ENCODE results near the gene HDAC7.
A peak's percentile ranks its signal among the peaks of the same experiment; 100 is the strongest.

Gene HDAC7

GRCh38 chr12:47791351-47791746, 28.4 kb downstream of the HDAC7 start:
- Mint-ChIP-seq H3K27ac (no peak overlapping the region), H3K36me3 (ENCODE audit: low read depth) (peaks cover 54% of the 10 kb centered on the region)

DNA sequence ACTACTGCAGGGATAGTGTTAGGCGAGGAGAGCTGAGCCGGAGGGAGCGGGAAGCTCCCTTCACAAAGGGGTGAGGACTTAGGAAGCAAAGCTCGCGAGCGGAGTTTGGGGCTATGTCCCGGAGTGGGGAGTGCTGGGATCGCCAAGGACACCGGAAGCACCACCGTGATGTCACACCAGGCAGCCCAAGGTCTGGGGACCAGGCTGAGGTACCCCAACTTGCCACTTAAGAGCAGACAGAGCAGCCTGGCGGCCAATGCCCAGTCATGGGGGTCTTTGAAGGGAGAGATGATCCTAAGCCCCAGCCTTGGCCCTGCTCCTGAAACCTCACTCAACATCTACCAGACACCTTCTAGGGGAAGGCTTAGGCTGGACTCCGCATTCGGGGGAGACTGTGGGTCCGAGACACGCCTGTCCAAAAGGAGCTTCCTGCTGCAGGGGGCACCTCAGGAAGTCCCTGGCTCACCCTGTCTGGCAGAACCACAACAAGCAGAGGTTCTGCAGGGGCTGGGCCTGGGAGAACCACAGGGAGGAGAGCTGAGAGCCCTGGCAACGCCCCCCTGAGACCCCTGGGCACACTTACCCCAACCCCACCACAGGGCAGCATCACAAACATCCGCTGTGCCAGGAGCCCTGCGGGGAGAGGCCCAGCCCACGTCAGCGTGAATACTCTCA, 28.9 kb downstream of the HDAC7 start:
- Mint-ChIP-seq H3K27ac (no peak overlapping the region), H3K4me1 (ENCODE audit: low read depth) (peaks cover 10% of the 10 kb centered on the region), H3K9me3 (no peaks in the 10 kb centered on the region), H3K4me3 (no peak overlapping the region), H3K27me3 (ENCODE audit: low read depth) (no peaks in the 10 kb centered on the region), H3K36me3 (ENCODE audit: low read depth) (peaks cover 56% of the 10 kb centered on the region)

More at GRCh38 chr12:47791351-47791746, 28.4 kb downstream of the HDAC7 start:
- peaks cover 10% of the 10 kb centered on the region for H3K4me1 Mint-ChIP-seq (ENCODE audit: low read depth)
- H3K4me3 Mint-ChIP-seq, result no peak overlapping the region
- no peaks in the 10 kb centered on the region for H3K9me3 Mint-ChIP-seq
- no peaks in the 10 kb centered on the region for H3K27me3 Mint-ChIP-seq (ENCODE audit: low read depth)

DNA sequence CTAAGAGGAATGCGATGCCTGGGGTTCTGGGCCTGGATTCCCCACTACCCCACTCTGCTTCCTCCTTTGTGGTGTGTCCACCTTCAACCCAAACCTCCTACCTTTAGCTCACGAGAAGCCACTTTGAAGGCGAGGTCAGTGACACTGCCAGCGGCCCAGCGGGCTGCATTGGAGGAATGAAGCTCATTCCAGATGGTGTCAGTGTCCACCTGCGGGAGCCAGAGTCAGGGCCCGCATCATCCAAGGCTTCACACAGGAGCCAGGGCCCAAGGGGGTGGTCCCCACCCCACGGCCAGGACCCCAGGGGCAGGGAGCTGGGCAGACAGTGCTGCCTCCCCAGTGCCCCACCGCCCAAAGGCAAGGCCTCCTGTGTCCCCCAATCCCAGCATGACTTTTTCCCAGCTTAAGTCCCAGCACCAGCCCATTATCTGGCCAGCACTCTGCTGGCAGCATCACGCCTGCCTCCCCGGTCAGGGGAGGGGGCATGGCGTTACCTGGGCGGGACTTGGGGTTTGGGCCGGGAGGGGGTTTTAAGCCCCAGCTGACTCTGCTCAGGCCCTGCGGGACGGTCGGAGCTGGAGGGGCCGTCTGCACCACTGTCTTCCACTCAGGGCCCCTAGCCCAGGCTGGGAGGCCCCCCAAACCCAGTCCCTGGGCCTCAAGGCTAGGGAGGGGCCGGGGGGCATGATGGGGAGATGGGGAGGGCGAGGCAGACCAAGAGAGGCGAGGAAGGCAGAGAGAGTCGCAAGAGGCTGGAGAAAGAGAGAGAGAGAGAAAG, 29.8 kb downstream of the HDAC7 start:
- peaks cover 58% of the 10 kb centered on the region for H3K36me3 Mint-ChIP-seq (ENCODE audit: low read depth)
- H3K4me1 Mint-ChIP-seq (ENCODE audit: low read depth), result peaks cover 10% of the 10 kb centered on the region
- no peak overlapping the region for H3K4me3 Mint-ChIP-seq
- no peak overlapping the region for H3K27ac Mint-ChIP-seq
- H3K27me3 Mint-ChIP-seq (ENCODE audit: low read depth), result no peaks in the 10 kb centered on the region
- H3K9me3 Mint-ChIP-seq, result no peaks in the 10 kb centered on the region

DNA sequence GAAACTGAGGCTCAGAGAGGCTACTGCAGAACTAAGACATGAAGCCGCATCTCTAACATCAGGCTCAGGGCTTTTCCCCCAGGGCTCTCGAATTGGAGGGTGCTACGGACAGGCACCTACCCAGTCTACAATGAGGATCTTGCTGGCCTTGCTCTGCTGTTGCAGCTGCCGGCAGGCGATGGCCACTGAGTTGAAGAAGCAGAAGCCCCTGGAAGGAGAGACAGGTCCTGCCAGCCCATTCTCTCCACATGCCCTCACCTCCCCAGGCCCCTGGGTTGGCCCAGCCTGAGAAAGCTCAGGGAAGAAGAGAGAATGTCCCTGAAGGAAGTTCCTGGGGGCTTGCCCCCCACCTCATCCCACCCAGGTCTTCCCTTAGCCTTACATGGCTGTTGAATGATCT, 30.6 kb downstream of the HDAC7 start:
- H3K36me3 Mint-ChIP-seq (ENCODE audit: low read depth), result peaks cover 62% of the 10 kb centered on the region
- peaks cover 10% of the 10 kb centered on the region for H3K4me1 Mint-ChIP-seq (ENCODE audit: low read depth)
- no peak overlapping the region for H3K27ac Mint-ChIP-seq
- H3K9me3 Mint-ChIP-seq, result no peaks in the 10 kb centered on the region
- H3K27me3 Mint-ChIP-seq (ENCODE audit: low read depth), result no peaks in the 10 kb centered on the region
- no peak overlapping the region for H3K4me3 Mint-ChIP-seq

GRCh38 chr12:47787596-47788319, 31.9 kb downstream of the HDAC7 start:
- H3K4me1 Mint-ChIP-seq (ENCODE audit: low read depth), result peaks cover 11% of the 10 kb centered on the region
- peak overlapping the region; percentile 41 for H3K27ac Mint-ChIP-seq
- H3K9me3 Mint-ChIP-seq, result no peaks in the 10 kb centered on the region
- no peaks in the 10 kb centered on the region for H3K27me3 Mint-ChIP-seq (ENCODE audit: low read depth)
- H3K36me3 Mint-ChIP-seq (ENCODE audit: low read depth), result peaks cover 54% of the 10 kb centered on the region
- no peak overlapping the region for H3K4me3 Mint-ChIP-seq

GRCh38 chr12:47786662-47787280, 32.9 kb downstream of the HDAC7 start:
- Mint-ChIP-seq H3K9me3 (no peaks in the 10 kb centered on the region), H3K4me1 (ENCODE audit: low read depth) (peaks cover 14% of the 10 kb centered on the region), H3K4me3 (no peak overlapping the region), H3K36me3 (ENCODE audit: low read depth) (peaks cover 51% of the 10 kb centered on the region), H3K27ac (peak overlapping the region; percentile 41), H3K27me3 (ENCODE audit: low read depth) (no peaks in the 10 kb centered on the region)

DNA sequence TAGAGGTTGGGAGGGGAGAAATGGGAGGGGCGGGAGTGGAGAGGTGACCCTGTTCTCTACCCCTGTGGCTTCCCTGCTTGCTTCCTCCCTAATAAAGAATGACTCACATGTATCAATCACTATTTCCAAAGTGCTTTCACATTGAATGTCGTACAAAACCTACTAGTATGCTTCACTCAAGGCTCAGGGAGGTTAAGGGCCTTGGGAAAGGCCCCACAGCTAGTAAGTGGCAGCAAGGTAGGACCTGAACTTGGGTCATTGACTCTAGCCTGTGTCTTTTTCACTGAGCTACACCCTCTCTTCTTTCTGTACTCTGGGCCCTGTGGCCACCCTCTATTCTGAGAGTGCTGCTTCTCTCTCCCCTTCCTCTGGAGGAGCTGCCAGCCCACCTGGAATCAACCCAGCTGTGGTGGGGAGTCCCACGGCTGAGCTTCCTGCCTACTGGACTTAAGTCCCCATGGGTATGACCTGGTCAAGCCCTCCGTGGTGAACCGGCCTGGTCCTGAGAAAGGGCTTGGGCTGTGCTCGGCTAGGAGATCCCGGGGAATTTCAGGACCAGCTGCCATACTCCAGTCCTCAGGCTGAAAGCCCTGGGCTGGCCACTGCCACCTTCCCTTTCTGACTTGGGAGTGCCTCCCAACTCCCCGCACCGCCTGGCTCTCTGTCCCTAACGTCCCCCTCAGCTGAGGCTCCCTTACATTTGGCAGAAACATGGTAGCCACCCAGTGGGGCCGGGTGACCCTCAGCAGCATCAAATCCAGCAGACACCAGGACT, 33.6 kb downstream of the HDAC7 start:
- Mint-ChIP-seq H3K4me3 (no peak overlapping the region), H3K9me3 (no peaks in the 10 kb centered on the region), H3K36me3 (ENCODE audit: low read depth) (peaks cover 51% of the 10 kb centered on the region)

GRCh38 chr12:47785036-47785886, 34.4 kb downstream of the HDAC7 start:
- no peaks in the 10 kb centered on the region for H3K9me3 Mint-ChIP-seq
- no peak overlapping the region for H3K27ac Mint-ChIP-seq
- H3K36me3 Mint-ChIP-seq (ENCODE audit: low read depth), result peaks cover 44% of the 10 kb centered on the region
- peaks cover 15% of the 10 kb centered on the region for H3K4me1 Mint-ChIP-seq (ENCODE audit: low read depth)
- no peak overlapping the region for H3K4me3 Mint-ChIP-seq
- H3K27me3 Mint-ChIP-seq (ENCODE audit: low read depth), result no peaks in the 10 kb centered on the region

More for the DNA sequence above, 33.6 kb downstream of the HDAC7 start:
- H3K4me1 Mint-ChIP-seq (ENCODE audit: low read depth), result peaks cover 15% of the 10 kb centered on the region
- no peaks in the 10 kb centered on the region for H3K27me3 Mint-ChIP-seq (ENCODE audit: low read depth)
- no peak overlapping the region for H3K27ac Mint-ChIP-seq

DNA sequence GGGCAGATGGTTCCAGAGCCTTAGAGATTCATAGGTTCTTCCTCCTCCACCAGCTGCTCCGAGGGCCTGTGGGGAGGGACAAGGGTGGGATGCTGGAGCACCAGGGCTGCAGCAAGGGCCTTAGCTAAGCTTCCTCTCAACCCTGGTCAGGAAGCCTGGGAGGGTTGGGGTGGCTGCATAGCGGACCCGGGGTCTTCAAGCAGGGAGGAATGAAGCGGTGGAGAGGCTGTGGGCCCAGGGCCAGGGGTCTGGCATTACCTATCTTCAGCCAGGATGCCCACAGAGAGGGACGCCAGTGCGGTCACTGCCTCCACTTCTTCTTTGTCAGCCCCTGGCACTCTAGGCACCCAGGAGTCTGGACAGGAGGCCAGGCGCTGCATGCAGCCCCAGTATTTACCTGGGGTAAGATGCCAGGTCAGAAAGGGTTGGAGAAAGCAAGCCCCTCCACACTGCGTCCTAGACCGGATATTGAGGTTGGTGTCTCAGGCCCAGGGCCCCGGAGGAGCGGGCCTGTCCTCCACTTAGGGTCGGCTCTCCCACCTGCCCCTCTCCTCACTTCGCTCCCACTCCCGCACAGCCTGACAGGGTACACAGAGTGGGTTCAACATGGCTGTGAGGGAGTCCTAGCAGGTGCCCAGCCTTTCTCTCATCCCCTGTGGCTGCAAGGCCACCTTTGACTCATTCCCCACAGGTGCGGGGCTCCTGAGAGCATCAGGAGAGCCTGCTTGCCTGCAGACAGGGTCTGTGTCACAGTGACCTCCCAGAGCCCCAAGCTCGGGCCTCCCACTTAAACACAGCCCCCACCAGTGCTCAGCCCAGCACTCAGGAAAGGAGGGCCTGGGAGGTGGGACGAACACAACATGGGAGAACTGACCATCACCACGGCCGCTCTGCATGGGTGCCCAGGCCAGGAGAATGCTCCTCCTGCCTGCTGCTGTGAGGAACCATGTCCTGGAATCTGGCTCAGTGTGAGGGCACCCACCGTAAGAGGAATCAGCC, 35.6 kb downstream of the HDAC7 start:
- H3K4me3 Mint-ChIP-seq, result no peak overlapping the region
- peaks cover 42% of the 10 kb centered on the region for H3K36me3 Mint-ChIP-seq (ENCODE audit: low read depth)
- H3K27me3 Mint-ChIP-seq (ENCODE audit: low read depth), result no peaks in the 10 kb centered on the region
- peaks cover 19% of the 10 kb centered on the region for H3K4me1 Mint-ChIP-seq (ENCODE audit: low read depth)
- no peaks in the 10 kb centered on the region for H3K9me3 Mint-ChIP-seq
- H3K27ac Mint-ChIP-seq, result no peak overlapping the region

DNA sequence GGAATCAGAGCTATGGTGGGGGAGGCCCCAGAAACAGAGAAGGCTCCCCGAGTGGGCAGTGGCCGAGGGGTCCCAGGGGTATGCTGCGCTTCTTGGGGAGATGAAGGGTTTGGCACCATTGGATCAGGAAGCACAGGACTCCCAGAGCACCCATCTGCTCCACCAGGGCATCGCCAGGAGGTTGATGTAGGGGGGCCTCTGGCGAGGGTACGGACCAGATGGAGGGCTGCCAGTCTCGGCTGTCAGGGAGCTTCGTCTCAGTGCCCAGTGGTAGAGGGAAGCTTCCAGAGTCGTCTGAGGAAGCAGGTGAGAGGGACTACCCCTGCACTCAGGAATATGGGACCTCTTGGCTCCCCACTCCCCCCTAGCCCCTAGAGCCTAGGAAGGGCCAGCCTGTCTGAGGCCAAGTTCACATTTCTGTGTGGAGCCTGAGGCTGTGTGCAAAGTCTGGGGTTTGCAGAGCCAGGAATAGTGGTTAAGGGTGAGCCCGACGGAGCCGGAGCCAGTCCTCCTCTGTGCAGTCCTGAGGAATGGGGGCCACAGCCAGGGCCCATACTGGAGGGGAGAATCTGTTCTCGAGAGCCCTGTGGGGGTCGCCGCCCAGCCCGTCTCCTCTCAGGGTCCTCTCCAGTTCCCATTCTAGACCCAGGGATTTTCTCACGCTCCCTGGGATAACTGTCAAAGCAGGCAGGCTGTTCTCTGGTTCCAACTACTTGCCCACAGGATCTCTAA, 36.5 kb downstream of the HDAC7 start:
- Mint-ChIP-seq H3K4me3 (no peak overlapping the region), H3K9me3 (no peaks in the 10 kb centered on the region), H3K36me3 (ENCODE audit: low read depth) (peaks cover 36% of the 10 kb centered on the region), H3K4me1 (ENCODE audit: low read depth) (peaks cover 20% of the 10 kb centered on the region), H3K27ac (peak overlapping the region; percentile 84), H3K27me3 (ENCODE audit: low read depth) (no peaks in the 10 kb centered on the region)

GRCh38 chr12:47782372-47782770, 37.3 kb downstream of the HDAC7 start:
- Mint-ChIP-seq H3K9me3 (no peaks in the 10 kb centered on the region), H3K27me3 (ENCODE audit: low read depth) (no peaks in the 10 kb centered on the region), H3K4me3 (no peak overlapping the region), H3K36me3 (ENCODE audit: low read depth) (peaks cover 28% of the 10 kb centered on the region), H3K4me1 (ENCODE audit: low read depth) (peaks cover 26% of the 10 kb centered on the region), H3K27ac (peak overlapping the region; percentile 84)
